OCI-LY3 (cell line): Measurements from ENCODE around the gene FBXW8.

ENCODE experiments used
- CTCF ChIP-seq: fragments of 200-600, 300-600 bp; sonication (generic); IDR thresholded peaks from 2 replicates; pipeline ENCODE4 v1.5.1; 2014; ENCODE audit warnings: antibody characterized with exemption, low read length, low read depth
- EZH2phosphoT487 ChIP-seq: fragments of 200-600 bp; shearing (Covaris generic); IDR thresholded peaks from 2 replicates; pipeline ENCODE4 v1.6.1; 2018; ENCODE audit warnings: antibody characterized with exemption, mixed run types, low read depth

- TF ChIP-seq CTCF = no peak
- no peak for TF ChIP-seq EZH2phosphoT487
Observed at GRCh38 chr12:116897476-116897875, 13.3 kb upstream of the FBXW8 start.
